SK-N-SH treated with all-trans-retinoic acid at 6 μM for 48 hours (cell line): ENCODE measurements around the gene PPP1R17.

Experiments
- ATAC-seq: fragments of 200-7000 bp; cut with Tn5 transposase; 3 replicates; pipeline ENCODE4 v1.9.1; 2020; ENCODE audit warnings: mild to moderate bottlenecking, moderate library complexity
- ARNTL ChIP-seq: fragments of 450-650 bp; formaldehyde crosslinking; IDR thresholded peaks from 2 replicates; pipeline ENCODE4 v1.5.0; 2020; ENCODE audit warnings: low read depth, mild to moderate bottlenecking, moderate library complexity, borderline replicate concordance
- BACH2 ChIP-seq: fragments of 250-450 bp; sonication (Bioruptor Pico); IDR thresholded peaks from 2 replicates; pipeline ENCODE4 v1.9.0; 2021; ENCODE audit warnings: mild to moderate bottlenecking, borderline replicate concordance
- CSDC2 ChIP-seq: fragments of 250-450 bp; sonication (Bioruptor Pico); IDR thresholded peaks from 2 replicates; pipeline ENCODE4 v1.5.0; 2020; ENCODE audit warnings: mild to moderate bottlenecking, moderate library complexity
- ESRRG ChIP-seq: fragments of 250-450 bp; sonication (Bioruptor Pico); IDR thresholded peaks from 2 replicates; pipeline ENCODE4 v1.6.1; 2021; ENCODE audit warnings: mild to moderate bottlenecking
- GLIS3 ChIP-seq: fragments of 250-450 bp; sonication (Bioruptor Pico); IDR thresholded peaks from 2 replicates; pipeline ENCODE4 v1.5.0; 2020; ENCODE audit warnings: mild to moderate bottlenecking, moderate library complexity
- ISL1 ChIP-seq: fragments of 250-450 bp; sonication (Bioruptor Pico); IDR thresholded peaks from 2 replicates; pipeline ENCODE4 v2.1.2; 2022; ENCODE audit warnings: mild to moderate bottlenecking, moderate library complexity
- PPARA ChIP-seq: fragments of 250-450 bp; sonication (Bioruptor Pico); IDR thresholded peaks from 2 replicates; pipeline ENCODE4 v1.5.0; 2020; ENCODE audit warnings: mild to moderate bottlenecking, borderline replicate concordance
- RARB ChIP-seq: fragments of 250-450 bp; sonication (Bioruptor Pico); IDR thresholded peaks from 2 replicates; pipeline ENCODE4 v1.8.0; 2021; ENCODE audit warnings: mild to moderate bottlenecking, moderate library complexity
- SNAI2 ChIP-seq: fragments of 250-450 bp; sonication (Bioruptor Pico); IDR thresholded peaks from 2 replicates; pipeline ENCODE4 v1.5.0; 2020; ENCODE audit warnings: mild to moderate bottlenecking, moderate library complexity
- TCF4 ChIP-seq: fragments of 250-450 bp; sonication (Bioruptor Pico); IDR thresholded peaks from 2 replicates; pipeline ENCODE4 v1.8.0; 2021; ENCODE audit warnings: mild to moderate bottlenecking, moderate library complexity, borderline replicate concordance
- TOX ChIP-seq: fragments of 250-450 bp; sonication (Bioruptor Pico); IDR thresholded peaks from 2 replicates; pipeline ENCODE4 v1.8.0; 2021; ENCODE audit warnings: mild to moderate bottlenecking, moderate library complexity, borderline replicate concordance
- ZC3H10 ChIP-seq: fragments of 250-450 bp; sonication (Bioruptor Pico); IDR thresholded peaks from 2 replicates; pipeline ENCODE4 v1.5.1; 2021; ENCODE audit warnings: mild to moderate bottlenecking, moderate library complexity
- ZFP3 ChIP-seq: fragments of 250-450 bp; sonication (Bioruptor Pico); IDR thresholded peaks from 2 replicates; pipeline ENCODE4 v1.5.0; 2020; ENCODE audit warnings: mild to moderate bottlenecking, moderate library complexity
- ZFP30 ChIP-seq: fragments of 450-650 bp; formaldehyde crosslinking; IDR thresholded peaks from 2 replicates; pipeline ENCODE4 v1.5.0; 2022; ENCODE audit warnings: mild to moderate bottlenecking, moderate library complexity
- ZNF565 ChIP-seq: fragments of 450-650 bp; formaldehyde crosslinking; conservative IDR thresholded peaks from 2 replicates; pipeline ENCODE4 v1.5.0; 2020; ENCODE audit warnings: low read depth, mild to moderate bottlenecking, moderate library complexity
- ZNF70 ChIP-seq: fragments of 450-650 bp; formaldehyde crosslinking; IDR thresholded peaks from 2 replicates; pipeline ENCODE4 v1.5.0; 2020; ENCODE audit warnings: mild to moderate bottlenecking, moderate library complexity
- ZNF8 ChIP-seq: fragments of 450-650 bp; formaldehyde crosslinking; IDR thresholded peaks from 2 replicates; pipeline ENCODE4 v1.5.0; 2020; ENCODE audit warnings: mild to moderate bottlenecking, moderate library complexity
- TF ChIP-seq, protein P1 (sequence below): fragments of 250-450 bp; sonication (Bioruptor Pico); IDR thresholded peaks from 2 replicates; pipeline ENCODE4 v1.5.0; 2020; ENCODE audit warnings: mild to moderate bottlenecking, moderate library complexity
- TF ChIP-seq, protein P2 (sequence below): fragments of 250-450 bp; sonication (Bioruptor Pico); IDR thresholded peaks from 2 replicates; pipeline ENCODE4 v1.8.0; 2021; ENCODE audit warnings: low read depth, mild to moderate bottlenecking, moderate library complexity, borderline replicate concordance
- TF ChIP-seq, protein P3 (sequence below): fragments of 250-450 bp; sonication (Bioruptor Pico); IDR thresholded peaks from 2 replicates; pipeline ENCODE4 v1.8.0; 2020; ENCODE audit warnings: mild to moderate bottlenecking, moderate library complexity, borderline replicate concordance
- TF ChIP-seq, protein P4 (sequence below): fragments of 250-450 bp; sonication (Bioruptor Pico); IDR thresholded peaks from 2 replicates; pipeline ENCODE4 v1.5.1; 2021; ENCODE audit warnings: mild to moderate bottlenecking, moderate library complexity
- TF ChIP-seq, protein P5 (sequence below): fragments of 250-450 bp; sonication (Bioruptor Pico); IDR thresholded peaks from 2 replicates; pipeline ENCODE4 v1.5.1; 2020; ENCODE audit warnings: low read depth, mild to moderate bottlenecking, moderate library complexity

PPP1R17 gene

GRCh38 chr7:31690935-31691334 lies 3.9 kb downstream of the PPP1R17 start:
- ATAC-seq = no peak
- no peak for TF ChIP-seq ESRRG
- TF ChIP-seq ISL1 = no peak
- no peak for TF ChIP-seq ZNF565 (CRISPR knock-in tag)
- TF ChIP-seq, all 23 proteins: peak for 0

- ATAC-seq = no peak
- TF ChIP-seq, protein P1, sequence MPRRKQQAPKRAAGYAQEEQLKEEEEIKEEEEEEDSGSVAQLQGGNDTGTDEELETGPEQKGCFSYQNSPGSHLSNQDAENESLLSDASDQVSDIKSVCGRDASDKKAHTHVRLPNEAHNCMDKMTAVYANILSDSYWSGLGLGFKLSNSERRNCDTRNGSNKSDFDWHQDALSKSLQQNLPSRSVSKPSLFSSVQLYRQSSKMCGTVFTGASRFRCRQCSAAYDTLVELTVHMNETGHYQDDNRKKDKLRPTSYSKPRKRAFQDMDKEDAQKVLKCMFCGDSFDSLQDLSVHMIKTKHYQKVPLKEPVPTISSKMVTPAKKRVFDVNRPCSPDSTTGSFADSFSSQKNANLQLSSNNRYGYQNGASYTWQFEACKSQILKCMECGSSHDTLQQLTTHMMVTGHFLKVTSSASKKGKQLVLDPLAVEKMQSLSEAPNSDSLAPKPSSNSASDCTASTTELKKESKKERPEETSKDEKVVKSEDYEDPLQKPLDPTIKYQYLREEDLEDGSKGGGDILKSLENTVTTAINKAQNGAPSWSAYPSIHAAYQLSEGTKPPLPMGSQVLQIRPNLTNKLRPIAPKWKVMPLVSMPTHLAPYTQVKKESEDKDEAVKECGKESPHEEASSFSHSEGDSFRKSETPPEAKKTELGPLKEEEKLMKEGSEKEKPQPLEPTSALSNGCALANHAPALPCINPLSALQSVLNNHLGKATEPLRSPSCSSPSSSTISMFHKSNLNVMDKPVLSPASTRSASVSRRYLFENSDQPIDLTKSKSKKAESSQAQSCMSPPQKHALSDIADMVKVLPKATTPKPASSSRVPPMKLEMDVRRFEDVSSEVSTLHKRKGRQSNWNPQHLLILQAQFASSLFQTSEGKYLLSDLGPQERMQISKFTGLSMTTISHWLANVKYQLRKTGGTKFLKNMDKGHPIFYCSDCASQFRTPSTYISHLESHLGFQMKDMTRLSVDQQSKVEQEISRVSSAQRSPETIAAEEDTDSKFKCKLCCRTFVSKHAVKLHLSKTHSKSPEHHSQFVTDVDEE (CRISPR knock-in tag) = no peak
- TF ChIP-seq, protein P2, sequence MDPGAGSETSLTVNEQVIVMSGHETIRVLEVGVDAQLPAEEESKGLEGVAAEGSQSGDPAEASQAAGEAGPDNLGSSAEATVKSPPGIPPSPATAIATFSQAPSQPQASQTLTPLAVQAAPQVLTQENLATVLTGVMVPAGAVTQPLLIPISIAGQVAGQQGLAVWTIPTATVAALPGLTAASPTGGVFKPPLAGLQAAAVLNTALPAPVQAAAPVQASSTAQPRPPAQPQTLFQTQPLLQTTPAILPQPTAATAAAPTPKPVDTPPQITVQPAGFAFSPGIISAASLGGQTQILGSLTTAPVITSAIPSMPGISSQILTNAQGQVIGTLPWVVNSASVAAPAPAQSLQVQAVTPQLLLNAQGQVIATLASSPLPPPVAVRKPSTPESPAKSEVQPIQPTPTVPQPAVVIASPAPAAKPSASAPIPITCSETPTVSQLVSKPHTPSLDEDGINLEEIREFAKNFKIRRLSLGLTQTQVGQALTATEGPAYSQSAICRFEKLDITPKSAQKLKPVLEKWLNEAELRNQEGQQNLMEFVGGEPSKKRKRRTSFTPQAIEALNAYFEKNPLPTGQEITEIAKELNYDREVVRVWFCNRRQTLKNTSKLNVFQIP (CRISPR knock-in tag) = no peak
- TF ChIP-seq ARNTL (CRISPR knock-in tag) (no peak), ZNF70 (no peak), CSDC2 (CRISPR knock-in tag) (no peak), ZC3H10 (no peak), BACH2 (CRISPR knock-in tag) (no peak), ZNF565 (CRISPR knock-in tag) (no peak), PPARA (CRISPR knock-in tag) (no peak), TCF4 (CRISPR knock-in tag) (no peak), ZFP30 (CRISPR knock-in tag) (no peak), GLIS3 (CRISPR knock-in tag) (no peak), TOX (CRISPR knock-in tag) (no peak), RARB (no peak)
- TF ChIP-seq, protein P3, sequence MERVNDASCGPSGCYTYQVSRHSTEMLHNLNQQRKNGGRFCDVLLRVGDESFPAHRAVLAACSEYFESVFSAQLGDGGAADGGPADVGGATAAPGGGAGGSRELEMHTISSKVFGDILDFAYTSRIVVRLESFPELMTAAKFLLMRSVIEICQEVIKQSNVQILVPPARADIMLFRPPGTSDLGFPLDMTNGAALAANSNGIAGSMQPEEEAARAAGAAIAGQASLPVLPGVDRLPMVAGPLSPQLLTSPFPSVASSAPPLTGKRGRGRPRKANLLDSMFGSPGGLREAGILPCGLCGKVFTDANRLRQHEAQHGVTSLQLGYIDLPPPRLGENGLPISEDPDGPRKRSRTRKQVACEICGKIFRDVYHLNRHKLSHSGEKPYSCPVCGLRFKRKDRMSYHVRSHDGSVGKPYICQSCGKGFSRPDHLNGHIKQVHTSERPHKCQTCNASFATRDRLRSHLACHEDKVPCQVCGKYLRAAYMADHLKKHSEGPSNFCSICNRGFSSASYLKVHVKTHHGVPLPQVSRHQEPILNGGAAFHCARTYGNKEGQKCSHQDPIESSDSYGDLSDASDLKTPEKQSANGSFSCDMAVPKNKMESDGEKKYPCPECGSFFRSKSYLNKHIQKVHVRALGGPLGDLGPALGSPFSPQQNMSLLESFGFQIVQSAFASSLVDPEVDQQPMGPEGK (CRISPR knock-in tag) = no peak
- TF ChIP-seq, protein P4, sequence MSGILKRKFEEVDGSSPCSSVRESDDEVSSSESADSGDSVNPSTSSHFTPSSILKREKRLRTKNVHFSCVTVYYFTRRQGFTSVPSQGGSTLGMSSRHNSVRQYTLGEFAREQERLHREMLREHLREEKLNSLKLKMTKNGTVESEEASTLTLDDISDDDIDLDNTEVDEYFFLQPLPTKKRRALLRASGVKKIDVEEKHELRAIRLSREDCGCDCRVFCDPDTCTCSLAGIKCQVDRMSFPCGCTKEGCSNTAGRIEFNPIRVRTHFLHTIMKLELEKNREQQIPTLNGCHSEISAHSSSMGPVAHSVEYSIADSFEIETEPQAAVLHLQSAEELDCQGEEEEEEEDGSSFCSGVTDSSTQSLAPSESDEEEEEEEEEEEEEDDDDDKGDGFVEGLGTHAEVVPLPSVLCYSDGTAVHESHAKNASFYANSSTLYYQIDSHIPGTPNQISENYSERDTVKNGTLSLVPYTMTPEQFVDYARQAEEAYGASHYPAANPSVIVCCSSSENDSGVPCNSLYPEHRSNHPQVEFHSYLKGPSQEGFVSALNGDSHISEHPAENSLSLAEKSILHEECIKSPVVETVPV (CRISPR knock-in tag) = no peak
Observed at GRCh38 chr7:31692451-31692850, 5.4 kb downstream of the PPP1R17 start.

- ATAC-seq = no peak
- TF ChIP-seq ESRRG (no peak), ZC3H10 (no peak), ZFP3 (CRISPR knock-in tag) (no peak), RARB (no peak), GLIS3 (CRISPR knock-in tag) (no peak), ZFP30 (CRISPR knock-in tag) (no peak), ZNF8 (CRISPR knock-in tag) (no peak), TCF4 (CRISPR knock-in tag) (no peak), SNAI2 (CRISPR knock-in tag) (no peak), ARNTL (CRISPR knock-in tag) (no peak), ZNF70 (no peak), CSDC2 (CRISPR knock-in tag) (no peak), BACH2 (CRISPR knock-in tag) (no peak)
- TF ChIP-seq, protein P5, sequence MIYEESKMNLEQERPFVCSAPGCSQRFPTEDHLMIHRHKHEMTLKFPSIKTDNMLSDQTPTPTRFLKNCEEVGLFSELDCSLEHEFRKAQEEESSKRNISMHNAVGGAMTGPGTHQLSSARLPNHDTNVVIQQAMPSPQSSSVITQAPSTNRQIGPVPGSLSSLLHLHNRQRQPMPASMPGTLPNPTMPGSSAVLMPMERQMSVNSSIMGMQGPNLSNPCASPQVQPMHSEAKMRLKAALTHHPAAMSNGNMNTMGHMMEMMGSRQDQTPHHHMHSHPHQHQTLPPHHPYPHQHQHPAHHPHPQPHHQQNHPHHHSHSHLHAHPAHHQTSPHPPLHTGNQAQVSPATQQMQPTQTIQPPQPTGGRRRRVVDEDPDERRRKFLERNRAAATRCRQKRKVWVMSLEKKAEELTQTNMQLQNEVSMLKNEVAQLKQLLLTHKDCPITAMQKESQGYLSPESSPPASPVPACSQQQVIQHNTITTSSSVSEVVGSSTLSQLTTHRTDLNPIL (CRISPR knock-in tag) = no peak
- TF ChIP-seq, protein P1 (CRISPR knock-in tag) = no peak
- TF ChIP-seq, protein P3 (CRISPR knock-in tag) = no peak
- TF ChIP-seq, protein P4 (CRISPR knock-in tag) = no peak
Observed at GRCh38 chr7:31692871-31693270, 5.9 kb downstream of the PPP1R17 start.
